ENCODE results near the gene SPTLC1. TPM values are rescaled to one million over a fixed set of nuclear protein-coding genes. Genes with fewer than 3 reads are reported as not detected.
"Not testable (repeated sequence)": the region's sequence is repeated elsewhere in the genome, so short reads cannot be mapped to it uniquely, and the experiment has no call there.

The SPTLC1 gene
- total and polyA plus RNA-seq, 2 experiments from 2014 or later, result 54.8 to 100 TPM

DNA sequence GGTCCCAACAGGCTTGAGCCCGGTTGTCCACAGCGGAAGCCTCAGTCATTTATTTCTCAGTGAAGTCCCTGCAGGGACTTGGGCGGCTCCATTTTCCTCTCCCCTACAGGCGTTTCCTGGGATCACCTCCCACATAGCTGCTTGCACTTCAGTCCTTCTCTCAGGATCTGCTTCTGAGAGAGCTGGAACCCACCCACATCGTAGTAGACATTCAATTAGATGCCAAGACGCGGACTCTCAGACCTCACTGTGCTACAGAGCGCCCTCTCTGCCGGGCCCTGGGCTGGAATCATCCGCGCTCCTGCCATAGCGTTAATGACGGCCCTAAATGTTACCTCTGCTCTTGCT is 111.2 kb downstream of the SPTLC1 start:
- Histone ChIP-seq H3K9me2 (ENCODE audit: insufficient read depth) (0 out of 2 replicates have a peak, but pooled peaks cover 3% of the 10 kb centered on the region), H3K36me3 (ENCODE audit: insufficient read depth) (no peaks in the 10 kb centered on the region), H3K27me3 (ENCODE audit: insufficient read depth) (no peaks in the 10 kb centered on the region), H3K4me1 (ENCODE audit: insufficient read depth) (no peaks in the 10 kb centered on the region), H3K4me3 (no peak overlapping the region), H3K4me2 (no peak overlapping the region), H3K27ac (ENCODE audit: low read depth) (no peak overlapping the region), H3K79me2 (replicated peaks; ENCODE audit: insufficient read depth) (no peaks in the 10 kb centered on the region), H4K20me1 (replicated peaks; ENCODE audit: insufficient read depth) (no peaks in the 10 kb centered on the region), H2AFZ (peak overlapping the region; percentile 94), H3F3A (replicated peaks; ENCODE audit: low read depth) (no peaks in the 10 kb centered on the region)
- H3K4me1 Mint-ChIP-seq, result no peaks in the 10 kb centered on the region
- ATAC-seq (peak; percentile 88), DNase-seq (ENCODE audit: low spot score) (peak; percentile 67)
- TF ChIP-seq JUNB (IDR thresholded peaks at IDR 0.05; ENCODE audit: unreplicated experiment), result no peak
- peak; percentile 26; a peak in 2 of 4 replicates for TF ChIP-seq CTCF (conservative IDR thresholded peaks at IDR 0.05; ENCODE audit: low read depth in 2 of 2)
- no peak overlapping the region; the same call in 2 of the 3 replicates for H3K4me3 Mint-ChIP-seq
- no peaks in the 10 kb centered on the region for H3K36me3 Mint-ChIP-seq (ENCODE audit: low read depth)
- no peak overlapping the region for H3K27ac Mint-ChIP-seq
- H3K27me3 Mint-ChIP-seq (ENCODE audit: insufficient read depth, low read depth, poor library complexity), result peaks cover 4% of the 10 kb centered on the region
- no peaks in the 10 kb centered on the region for H3K9me3 Mint-ChIP-seq

DNA sequence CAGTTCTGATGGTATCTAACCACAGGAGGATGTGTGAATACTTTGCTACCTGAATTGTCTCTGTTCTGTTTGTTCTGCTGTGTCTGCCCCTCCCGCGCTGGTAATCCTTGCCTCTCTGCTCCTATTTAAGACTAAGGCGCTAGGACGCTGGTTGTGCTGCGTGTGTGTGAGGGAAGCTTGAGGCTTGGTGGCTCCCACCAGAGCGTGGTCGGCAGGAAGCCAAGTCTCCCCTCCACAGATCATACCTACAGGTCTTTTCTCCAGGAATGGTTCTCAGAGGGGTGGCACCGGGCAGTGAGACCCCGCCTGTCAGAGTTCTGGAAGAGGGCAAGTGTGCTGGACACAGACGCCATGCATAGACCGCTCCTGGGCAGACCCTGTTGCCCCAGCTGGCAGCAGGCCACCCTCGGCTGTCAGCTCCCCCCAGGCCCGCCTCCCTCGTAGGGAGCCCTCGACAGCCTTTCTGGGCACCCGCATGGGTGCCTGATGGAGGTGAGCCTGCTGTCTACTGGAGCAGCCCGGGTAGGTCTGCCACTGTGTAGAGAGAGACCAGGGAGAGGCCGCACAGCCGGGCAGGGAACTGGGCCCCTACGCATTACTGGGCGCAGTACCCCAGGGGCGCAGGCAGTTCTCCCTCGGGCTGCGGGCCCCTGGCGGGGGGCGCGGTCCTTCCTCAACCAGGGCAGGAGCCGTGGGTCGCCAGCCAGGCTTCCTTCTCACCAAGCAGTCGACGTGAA is 111.7 kb downstream of the SPTLC1 start:
- Histone ChIP-seq H3K4me1 (ENCODE audit: insufficient read depth) (no peaks in the 10 kb centered on the region), H3K79me2 (replicated peaks; ENCODE audit: insufficient read depth) (no peaks in the 10 kb centered on the region), H3F3A (replicated peaks; ENCODE audit: low read depth) (no peaks in the 10 kb centered on the region), H3K4me3 (no peak overlapping the region), H3K27ac (ENCODE audit: low read depth) (no peak overlapping the region), H4K20me1 (replicated peaks; ENCODE audit: insufficient read depth) (no peaks in the 10 kb centered on the region), H3K27me3 (ENCODE audit: insufficient read depth) (no peaks in the 10 kb centered on the region), H3K4me2 (no peak overlapping the region), H2AFZ (peak overlapping the region; percentile 94), H3K36me3 (ENCODE audit: insufficient read depth) (no peaks in the 10 kb centered on the region), H3K9me2 (ENCODE audit: insufficient read depth) (0 out of 2 replicates have a peak, but pooled peaks cover 3% of the 10 kb centered on the region)
- TF ChIP-seq ZNF462 (CRISPR knock-in tag; IDR thresholded peaks at IDR 0.05), result no peak
- Mint-ChIP-seq H3K36me3 (ENCODE audit: low read depth) (no peaks in the 10 kb centered on the region), H3K4me3 (no peak overlapping the region), H3K27me3 (ENCODE audit: insufficient read depth, low read depth, poor library complexity) (peaks cover 4% of the 10 kb centered on the region), H3K27ac (no peak overlapping the region), H3K9me3 (no peaks in the 10 kb centered on the region), H3K4me1 (no peaks in the 10 kb centered on the region)
- peak; percentile 79 for ATAC-seq
- DNase-seq (ENCODE audit: low spot score), result no peak

GRCh38 chr9:92001948-92002347 is 113.3 kb downstream of the SPTLC1 start:
- not testable (repeated sequence) for H3K9me2 ChIP-seq (ENCODE audit: insufficient read depth); H2AFZ ChIP-seq; H3K27me3 Mint-ChIP-seq (ENCODE audit: insufficient read depth, low read depth, poor library complexity); H3K4me3 Mint-ChIP-seq; H3K27ac ChIP-seq (ENCODE audit: low read depth); H3K79me2 ChIP-seq (replicated peaks; ENCODE audit: insufficient read depth); H3K4me2 ChIP-seq; ATAC-seq; H3K27ac Mint-ChIP-seq; H3K4me3 ChIP-seq; H3K27me3 ChIP-seq (ENCODE audit: insufficient read depth); H3F3A ChIP-seq (replicated peaks; ENCODE audit: low read depth); H3K36me3 ChIP-seq (ENCODE audit: insufficient read depth); H3K4me1 ChIP-seq (ENCODE audit: insufficient read depth); H3K4me1 Mint-ChIP-seq; H3K36me3 Mint-ChIP-seq (ENCODE audit: low read depth); H3K9me3 Mint-ChIP-seq; DNase-seq (ENCODE audit: low spot score); H4K20me1 ChIP-seq (replicated peaks; ENCODE audit: insufficient read depth)
